Colonic mucosa (tissue), 4 donors: Measurements from ENCODE around the gene HOXA11. TPM values are rescaled to one million over a fixed set of nuclear protein-coding genes. Genes with fewer than 3 reads are reported as not detected.
A peak's percentile ranks its signal among the peaks of the same experiment; 100 is the strongest.

Source experiments
- DNase-seq: peaks from one replicate; pipeline ENCODE4 v3.0.0-alpha.2; 2020
- H3K27ac ChIP-seq: fragments of 200-600 bp; one replicate; pipeline ENCODE4 v1.8.0; 2021
- H3K27me3 ChIP-seq: fragments of 200-600 bp; one replicate; pipeline ENCODE4 v1.8.0; 2021
- H3K36me3 ChIP-seq: fragments of 200-600 bp; one replicate; pipeline ENCODE4 v1.8.0; 2021
- H3K4me1 ChIP-seq: fragments of 200-600 bp; one replicate; pipeline ENCODE4 v1.8.0; 2021; ENCODE audit warnings: mild to moderate bottlenecking
- H3K4me3 ChIP-seq: fragments of 200-600 bp; one replicate; pipeline ENCODE4 v1.8.0; 2021
- H3K9ac ChIP-seq, 2 donors: one replicate each; pipeline ENCODE4 v1.7.0; 2013; ENCODE audit warnings: control low read depth in 2 of 2, low read depth in 2 of 2, low read length in 2 of 2
- H3K9me3 ChIP-seq: fragments of 200-600 bp; one replicate; pipeline ENCODE4 v1.8.0; 2021
- CTCF ChIP-seq: fragments of 200-600 bp; IDR thresholded peaks from one replicate; pipeline ENCODE4 v1.8.0; 2022; ENCODE audit warnings: antibody characterized with exemption, mild to moderate bottlenecking
- intact Hi-C: fragments of 100-400 bp; cut with DNase I; formaldehyde crosslinking; loops from one replicate; pipeline ENCODE4 v1.14.1; 2022
- total RNA-seq, 2 donors: library from RNA; stranded (reverse); fragmentation: NEBNext Ultra II Directional in 1 of 2; extraction: Animal tissue kit (Norgen Biotek cat#: 25700) in 1 of 2; gene quantifications; one replicate each; pipeline ENCODE4 v1.2.1, GENCODE V29; 2021
- donor health status: healthy.
- donor health status: DM: no; HTN: no; CAD: no.
- donor health status: DM: no; HTN: no; CAD: no.

Gene HOXA11
- total RNA-seq, 2 donors from 2014 or later: 2.9 to 3.7 TPM

DNA sequence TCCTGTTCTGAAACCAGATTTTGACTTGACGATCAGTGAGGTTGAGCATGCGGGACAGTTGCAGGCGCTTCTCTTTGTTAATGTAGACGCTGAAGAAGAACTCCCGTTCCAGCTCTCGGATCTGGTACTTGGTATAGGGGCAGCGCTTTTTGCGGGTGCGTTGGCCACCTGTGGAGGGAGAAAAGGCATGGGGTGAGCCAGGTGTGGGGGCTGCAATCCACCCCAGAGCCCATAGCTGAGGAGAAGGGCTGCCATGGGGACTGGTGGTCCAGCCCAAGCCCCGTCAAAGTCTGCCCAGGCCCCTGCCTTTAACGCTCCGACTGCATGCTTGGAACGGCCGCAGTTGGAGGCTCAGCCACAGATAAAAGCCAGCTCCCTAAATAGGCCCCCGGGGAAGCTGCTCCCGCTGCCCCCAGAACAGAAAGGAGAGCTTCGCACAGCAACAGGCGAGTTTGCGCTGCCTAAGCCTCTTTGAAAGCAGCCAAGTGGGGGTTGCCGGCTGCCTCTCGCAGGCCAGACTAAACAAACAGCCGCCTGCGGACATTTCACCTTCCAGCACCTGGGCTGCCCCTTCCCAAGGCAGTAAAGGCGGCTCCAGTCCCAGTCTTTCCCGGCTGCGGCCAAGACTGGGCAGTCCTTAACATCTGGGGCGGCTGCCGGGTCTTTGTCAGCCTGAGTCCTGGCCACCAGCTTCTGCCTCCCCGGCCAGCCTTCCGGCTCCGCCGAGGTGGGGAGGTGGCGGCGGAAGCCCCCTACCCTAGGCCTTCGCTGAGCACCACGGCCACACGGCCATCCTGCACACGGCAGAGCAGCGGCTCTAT lies 2.0 kb downstream of the HOXA11 start:
- no peaks in the 10 kb centered on the region for H3K36me3 ChIP-seq
- peak overlapping the region; percentile 94 for H3K27ac ChIP-seq
- H3K4me1 ChIP-seq: peaks cover 20% of the 10 kb centered on the region
- H3K9ac ChIP-seq: peak overlapping the region; percentile 89 to 92
- no peaks in the 10 kb centered on the region for H3K9me3 ChIP-seq
- peaks cover 5% of the 10 kb centered on the region for H3K27me3 ChIP-seq
- H3K4me3 ChIP-seq: peak overlapping the region; percentile 50
- no peak for TF ChIP-seq CTCF
- no peak for DNase-seq
- intact Hi-C loops: no loop called here

DNA sequence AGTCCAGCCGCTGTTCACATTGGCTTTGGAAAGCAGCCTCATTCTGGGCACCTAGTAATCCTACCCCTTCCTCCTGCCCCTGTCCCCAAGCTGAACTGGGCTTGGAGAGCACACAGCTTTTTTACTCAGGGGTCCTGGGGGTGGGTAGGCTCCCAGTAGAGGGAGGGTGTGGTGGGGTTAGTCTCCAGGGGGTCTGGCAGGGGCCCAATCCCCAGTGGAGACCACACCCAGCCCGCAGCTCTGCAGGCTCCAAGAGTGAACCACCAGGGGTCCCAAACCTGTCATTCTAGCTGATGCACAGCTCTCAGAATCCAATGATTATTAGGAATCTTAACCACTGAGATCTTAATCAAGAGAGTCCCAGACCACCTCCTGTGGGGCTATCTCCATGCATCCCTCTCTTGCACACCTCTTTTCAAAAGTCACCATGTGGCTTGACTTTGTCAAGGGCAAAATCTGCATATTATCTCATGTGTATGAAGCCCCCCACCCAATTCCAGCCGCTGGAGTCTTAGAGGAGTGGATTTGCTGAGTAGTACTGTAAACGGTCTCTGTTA lies 2.7 kb downstream of the HOXA11 start:
- Histone ChIP-seq H3K9me3 (no peaks in the 10 kb centered on the region), H3K4me1 (peaks cover 20% of the 10 kb centered on the region), H3K36me3 (no peaks in the 10 kb centered on the region), H3K27me3 (peaks cover 5% of the 10 kb centered on the region), H3K9ac (peak overlapping the region; percentile 54 to 89), H3K27ac (peak overlapping the region; percentile 94), H3K4me3 (peak overlapping the region; percentile 50)
- DNase-seq: no peak
- intact Hi-C loops: no loop called here
- TF ChIP-seq CTCF: no peak

DNA sequence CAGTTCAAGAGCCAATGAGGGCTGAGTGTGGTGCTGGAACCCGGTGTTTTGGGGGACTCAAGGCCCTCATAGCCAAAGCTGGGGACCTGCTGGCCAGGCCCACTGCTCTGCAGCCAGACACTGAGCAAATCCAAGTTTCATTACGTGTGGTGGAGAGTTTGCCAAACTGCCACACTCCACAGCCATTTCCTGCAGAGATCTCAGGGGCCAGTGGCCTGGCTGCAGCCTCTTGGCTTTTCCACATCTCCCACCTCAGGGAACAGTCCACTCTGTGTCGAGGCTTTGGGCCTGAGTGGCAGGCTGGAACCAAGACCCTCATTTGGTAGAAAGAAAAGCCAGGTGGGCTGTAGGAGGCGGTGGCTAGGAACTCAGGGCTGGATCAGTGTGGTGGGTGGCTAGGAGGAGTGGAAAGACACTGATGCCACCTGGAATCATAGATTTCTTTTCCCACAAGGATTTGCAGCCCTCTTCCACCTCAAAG lies 3.2 kb downstream of the HOXA11 start:
- Histone ChIP-seq H3K9ac (peak overlapping the region; percentile 54 to 89), H3K27me3 (peaks cover 5% of the 10 kb centered on the region), H3K36me3 (no peaks in the 10 kb centered on the region), H3K27ac (peak overlapping the region; percentile 94), H3K4me3 (no peak overlapping the region), H3K9me3 (no peaks in the 10 kb centered on the region), H3K4me1 (peaks cover 20% of the 10 kb centered on the region)
- TF ChIP-seq CTCF: no peak
- DNase-seq: no peak
- intact Hi-C loops: no loop called here

- Histone ChIP-seq H3K9ac (peak overlapping the region; percentile 46 to 98), H3K4me3 (no peak overlapping the region), H3K4me1 (peaks cover 20% of the 10 kb centered on the region), H3K27me3 (peaks cover 5% of the 10 kb centered on the region), H3K9me3 (no peaks in the 10 kb centered on the region), H3K36me3 (no peaks in the 10 kb centered on the region), H3K27ac (peak overlapping the region; percentile 94)
- TF ChIP-seq CTCF: no peak
- no peak for DNase-seq
- intact Hi-C loops: no loop called here
These were observed 4.3 kb downstream of the HOXA11 start for GRCh38 chr7:27180431-27181420.
